BE2C (cell line): ENCODE measurements around the gene CACNA1F.
A peak's percentile ranks its signal among the peaks of the same experiment; 100 is the strongest.

Source experiments
- DNase-seq: peaks from one replicate; pipeline ENCODE4 v3.0.0-alpha.2; 2020
- H3K27me3 ChIP-seq: fragments of 250-450 bp; sonication (Bioruptor Pico); 2 replicates; pipeline ENCODE4 v1.5.1; 2020; ENCODE audit warnings: mild to moderate bottlenecking
- H3K36me3 ChIP-seq: fragments of 250-450 bp; sonication (Bioruptor Pico); 2 replicates; pipeline ENCODE4 v1.5.1; 2020; ENCODE audit warnings: mild to moderate bottlenecking
- H3K4me1 ChIP-seq: fragments of 250-450 bp; sonication (Bioruptor Pico); 2 replicates; pipeline ENCODE4 v1.5.1; 2020
- H3K4me3 ChIP-seq: 2 replicates; pipeline ENCODE4 v1.5.1; 2011; ENCODE audit warnings: low read depth, low read length
- H3K9me3 ChIP-seq: fragments of 250-450 bp; sonication (Bioruptor Pico); 2 replicates; pipeline ENCODE4 v1.5.1; 2020
- CTCF ChIP-seq: IDR thresholded peaks from 2 replicates; pipeline ENCODE4 v1.5.1; 2012; ENCODE audit warnings: mild to moderate bottlenecking, low read depth, low read length

The CACNA1F gene

GRCh38 chrX:49269010-49269766 lies 36.0 kb upstream of the CACNA1F start:
- Histone ChIP-seq H3K4me1 (no peaks in the 10 kb centered on the region), H3K4me3 (peak overlapping the region; percentile 68), H3K36me3 (no peaks in the 10 kb centered on the region), H3K9me3 (no peaks in the 10 kb centered on the region), H3K27me3 (no peaks in the 10 kb centered on the region)
- TF ChIP-seq CTCF: no peak
- DNase-seq: peak; percentile 95

- H3K9me3 ChIP-seq: no peaks in the 10 kb centered on the region
- no peaks in the 10 kb centered on the region for H3K27me3 ChIP-seq
- no peaks in the 10 kb centered on the region for H3K36me3 ChIP-seq
- H3K4me3 ChIP-seq: peak overlapping the region; percentile 63
- TF ChIP-seq CTCF: no peak
- no peak for DNase-seq
- no peaks in the 10 kb centered on the region for H3K4me1 ChIP-seq
Observed at GRCh38 chrX:49268702-49269009, 35.5 kb upstream of the CACNA1F start.

GRCh38 chrX:49266523-49267445 lies 33.6 kb upstream of the CACNA1F start:
- no peak for DNase-seq
- Histone ChIP-seq H3K4me1 (no peaks in the 10 kb centered on the region), H3K4me3 (no peak overlapping the region), H3K9me3 (no peaks in the 10 kb centered on the region), H3K36me3 (no peaks in the 10 kb centered on the region), H3K27me3 (no peaks in the 10 kb centered on the region)
- no peak for TF ChIP-seq CTCF

GRCh38 chrX:49264460-49264859 lies 31.3 kb upstream of the CACNA1F start, which contains the start of gene FOXP3:
TSS of gene FOXP3 (minus strand) at chrX:49264710. CDS start at chrX:49258505, 6,205 bp downstream.
- H3K27me3 ChIP-seq: no peaks in the 10 kb centered on the region
- TF ChIP-seq CTCF: no peak
- no peaks in the 10 kb centered on the region for H3K9me3 ChIP-seq
- no peak within 1 kb of the TSS for H3K4me3 ChIP-seq
- H3K4me1 ChIP-seq: no peaks in the 10 kb centered on the region
- no peaks in the 10 kb centered on the region for H3K36me3 ChIP-seq
- no peak for DNase-seq

- H3K4me3 ChIP-seq: no peak overlapping the region
- no peaks in the 10 kb centered on the region for H3K36me3 ChIP-seq
- H3K9me3 ChIP-seq: no peaks in the 10 kb centered on the region
- H3K27me3 ChIP-seq: no peaks in the 10 kb centered on the region
- no peaks in the 10 kb centered on the region for H3K4me1 ChIP-seq
- DNase-seq: no peak
- TF ChIP-seq CTCF: no peak
Observed at GRCh38 chrX:49263631-49264030, 30.5 kb upstream of the CACNA1F start.

GRCh38 chrX:49262603-49263002 lies 29.5 kb upstream of the CACNA1F start:
- DNase-seq: no peak
- no peaks in the 10 kb centered on the region for H3K27me3 ChIP-seq
- H3K4me1 ChIP-seq: no peaks in the 10 kb centered on the region
- no peak overlapping the region for H3K4me3 ChIP-seq
- no peaks in the 10 kb centered on the region for H3K9me3 ChIP-seq
- H3K36me3 ChIP-seq: no peaks in the 10 kb centered on the region
- TF ChIP-seq CTCF: no peak
